AG04449 (cell line): Measurements from ENCODE around the gene CUTA.

ENCODE experiments used
- CTCF ChIA-PET: fragments of 350-600 bp; formaldehyde crosslinking; extraction: SDS; loops from one replicate; lab custom pipeline; 2021; ENCODE audit warnings: antibody characterized with exemption; lab: Yijun Ruan, JAX
- POLR2A ChIA-PET: fragments of 400-600, 350-600 bp; formaldehyde crosslinking; extraction: SDS; loops from one replicate; lab custom pipeline; 2020; ENCODE audit warnings: antibody characterized with exemption, inconsistent platforms; lab: Yijun Ruan, JAX
- DNase-seq: peaks from one replicate; pipeline ENCODE4 v3.0.0-alpha.2; 2010; ENCODE audit warnings: low read depth, low spot score
- H3K4me3 ChIP-seq: 2 replicates; pipeline ENCODE4 v1.5.1; 2011; ENCODE audit warnings: low read depth, mild to moderate bottlenecking, control low read depth, low read length
- CTCF ChIP-seq: IDR thresholded peaks from one replicate; pipeline ENCODE4 v1.5.1; 2011; ENCODE audit warnings: mild to moderate bottlenecking, moderate library complexity, low read length, control low read depth, inconsistent platforms; ENCODE audit not compliant: insufficient read depth; ENCODE audit errors: missing control alignments

The CUTA gene

GRCh38 chr6:33451606-33452005 lies 33.7 kb upstream of the CUTA start:
- no peak for TF ChIP-seq CTCF
- no peak for DNase-seq
- ChIA-PET CTCF (no interaction called here), POLR2A (no interaction called here)
- no peak overlapping the region for H3K4me3 ChIP-seq

GRCh38 chr6:33450434-33450833 lies 32.5 kb upstream of the CUTA start:
- no peak overlapping the region for H3K4me3 ChIP-seq
- ChIA-PET POLR2A (no interaction called here), CTCF (interaction anchor here (1.1 kb wide), 1 partner anchor 14 kb away, joined by 3 read pairs; no protein-coding TSS in a partner anchor)
- no peak for DNase-seq
- TF ChIP-seq CTCF = no peak

GRCh38 chr6:33446356-33446755 lies 28.4 kb upstream of the CUTA start:
- H3K4me3 ChIP-seq = no peak overlapping the region
- ChIA-PET CTCF (interaction anchor here (1.2 kb wide), 1 partner anchor 10 kb away, joined by 4 read pairs; no protein-coding TSS in a partner anchor), POLR2A (interaction anchor here (1.0 kb wide), 1 partner anchor 15 kb away, joined by 5 read pairs; no protein-coding TSS in a partner anchor)
- no peak for DNase-seq
- no peak for TF ChIP-seq CTCF

GRCh38 chr6:33445119-33445603 lies 27.3 kb upstream of the CUTA start:
- CTCF ChIA-PET = interaction anchor here (1.1 to 1.6 kb wide), 3 partner anchors 9 to 61 kb away, joined by 3 read pairs; no protein-coding TSS in a partner anchor
- POLR2A ChIA-PET = no interaction called here
- no peak for TF ChIP-seq CTCF
- no peak overlapping the region for H3K4me3 ChIP-seq
- no peak for DNase-seq

GRCh38 chr6:33443619-33444504 lies 26.0 kb upstream of the CUTA start:
- DNase-seq = no peak
- CTCF ChIA-PET = interaction anchor here (1.1 to 1.6 kb wide), 3 partner anchors 8 to 60 kb away, joined by 3 read pairs; no protein-coding TSS in a partner anchor
- no peak for TF ChIP-seq CTCF
- H3K4me3 ChIP-seq = no peak overlapping the region
- POLR2A ChIA-PET = no interaction called here

- no peak for DNase-seq
- POLR2A ChIA-PET = no interaction called here
- no peak for TF ChIP-seq CTCF
- CTCF ChIA-PET = no interaction called here
- H3K4me3 ChIP-seq = no peak overlapping the region
Observed at GRCh38 chr6:33443025-33443424, 25.1 kb upstream of the CUTA start.
